ENCODE results near the gene VSIR.

Gene VSIR

GRCh38 chr10:71763352-71764127, 9.8 kb downstream of the VSIR start:
- DNase-seq (ENCODE audit: low read depth) = no peak

- DNase-seq (ENCODE audit: low read depth) = no peak
Observed at GRCh38 chr10:71762324-71762723, 11.0 kb downstream of the VSIR start.

GRCh38 chr10:71761541-71762113, 11.7 kb downstream of the VSIR start:
- DNase-seq (ENCODE audit: low read depth) = no peak

- DNase-seq (ENCODE audit: low read depth) = no peak
Observed at GRCh38 chr10:71761105-71761511, 12.2 kb downstream of the VSIR start.

GRCh38 chr10:71757399-71757922, 15.9 kb downstream of the VSIR start:
- no peak for DNase-seq (ENCODE audit: low read depth)

GRCh38 chr10:71756311-71757191, 16.8 kb downstream of the VSIR start:
- peak; percentile 69 for DNase-seq (ENCODE audit: low read depth)

GRCh38 chr10:71755179-71755879, 18.0 kb downstream of the VSIR start:
- no peak for DNase-seq (ENCODE audit: low read depth)

GRCh38 chr10:71754562-71754961, 18.8 kb downstream of the VSIR start:
- no peak for DNase-seq (ENCODE audit: low read depth)

- no peak for DNase-seq (ENCODE audit: low read depth)
Observed at GRCh38 chr10:71753960-71754505, 19.3 kb downstream of the VSIR start.

- DNase-seq (ENCODE audit: low read depth) = no peak
Observed at GRCh38 chr10:71753091-71753959, 20.0 kb downstream of the VSIR start.

- no peak for DNase-seq (ENCODE audit: low read depth)
Observed at GRCh38 chr10:71752391-71753090, 20.8 kb downstream of the VSIR start.

GRCh38 chr10:71751515-71752224, 21.6 kb downstream of the VSIR start:
- DNase-seq (ENCODE audit: low read depth) = no peak

- DNase-seq (ENCODE audit: low read depth) = no peak
Observed at GRCh38 chr10:71750986-71751385, 22.3 kb downstream of the VSIR start.

- no peak for DNase-seq (ENCODE audit: low read depth)
Observed at GRCh38 chr10:71750124-71750841, 23.0 kb downstream of the VSIR start.

GRCh38 chr10:71749396-71749795, 23.9 kb downstream of the VSIR start:
- DNase-seq (ENCODE audit: low read depth) = no peak

GRCh38 chr10:71748671-71749191, 24.6 kb downstream of the VSIR start:
- no peak for DNase-seq (ENCODE audit: low read depth)

GRCh38 chr10:71747551-71748523, 25.5 kb downstream of the VSIR start:
- DNase-seq (ENCODE audit: low read depth) = no peak

Data from GM04504 (cell line).